Measurements from ENCODE around the gene DLEC1.

The DLEC1 gene

GRCh38 chr3:38039101-38039898 is at the start of gene DLEC1:
Gene DLEC1 (plus strand): TSS chr3:38039208. CDS start chr3:38039226, 18 bp downstream.
- Histone ChIP-seq H3K27me3 (ENCODE audit: control insufficient read depth in 1 of 2, insufficient read depth in 2 of 2, low read length in 2 of 2) (no peaks in the 10 kb centered on the region), H3K4me3 (ENCODE audit: low read depth in 1 of 2, low read length in 2 of 2) (peak within 1 kb of the TSS; percentile 18 to 63), H3K36me3 (ENCODE audit: insufficient read depth, low read length) (no peaks in the 10 kb centered on the region), H3K9me3 (ENCODE audit: low read length) (no peaks in the 10 kb centered on the region), H3K27ac (ENCODE audit: low read depth, low read length) (no peak within 1 kb of the TSS), H3K4me1 (ENCODE audit: insufficient read depth, low read length) (peaks cover 10% of the 10 kb centered on the region), H3K9ac (ENCODE audit: low read length) (no peak within 1 kb of the TSS)

GRCh38 chr3:37989821-37990480 is 49.1 kb upstream of the DLEC1 start:
- no peaks in the 10 kb centered on the region for H3K27me3 ChIP-seq (ENCODE audit: control insufficient read depth in 1 of 2, insufficient read depth in 2 of 2, low read length in 2 of 2)
- H3K4me3 ChIP-seq (ENCODE audit: low read depth in 1 of 2, low read length in 2 of 2): no peak overlapping the region
- peaks cover 7% of the 10 kb centered on the region for H3K4me1 ChIP-seq (ENCODE audit: insufficient read depth, low read length)

GRCh38 chr3:37990527-37990926 is 48.5 kb upstream of the DLEC1 start, which contains the start of gene VILL:
Gene VILL (plus strand): TSS chr3:37990786. CDS start chr3:37993673, 2,887 bp downstream.
- H3K9ac ChIP-seq (ENCODE audit: low read length): no peak within 1 kb of the TSS
- H3K4me3 ChIP-seq (ENCODE audit: low read depth in 1 of 2, low read length in 2 of 2): no peak within 1 kb of the TSS
- peaks cover 7% of the 10 kb centered on the region for H3K4me1 ChIP-seq (ENCODE audit: insufficient read depth, low read length)
- H3K36me3 ChIP-seq (ENCODE audit: insufficient read depth, low read length): no peaks in the 10 kb centered on the region
- no peaks in the 10 kb centered on the region for H3K9me3 ChIP-seq (ENCODE audit: low read length)
- H3K27me3 ChIP-seq (ENCODE audit: control insufficient read depth in 1 of 2, insufficient read depth in 2 of 2, low read length in 2 of 2): no peaks in the 10 kb centered on the region
- no peak within 1 kb of the TSS for H3K27ac ChIP-seq (ENCODE audit: low read depth, low read length)

More at GRCh38 chr3:37989821-37990480, 49.1 kb upstream of the DLEC1 start:
- Histone ChIP-seq H3K9ac (ENCODE audit: low read length) (no peak overlapping the region), H3K27ac (ENCODE audit: low read depth, low read length) (no peak overlapping the region), H3K9me3 (ENCODE audit: low read length) (no peaks in the 10 kb centered on the region), H3K36me3 (ENCODE audit: insufficient read depth, low read length) (peaks cover 3% of the 10 kb centered on the region)

- H3K27ac ChIP-seq (ENCODE audit: low read depth, low read length): no peak overlapping the region
- H3K27me3 ChIP-seq (ENCODE audit: control insufficient read depth in 1 of 2, insufficient read depth in 2 of 2, low read length in 2 of 2): no peaks in the 10 kb centered on the region
- no peak overlapping the region for H3K4me3 ChIP-seq (ENCODE audit: low read depth in 1 of 2, low read length in 2 of 2)
- peaks cover 7% of the 10 kb centered on the region for H3K4me1 ChIP-seq (ENCODE audit: insufficient read depth, low read length)
- no peak overlapping the region for H3K9ac ChIP-seq (ENCODE audit: low read length)
- no peaks in the 10 kb centered on the region for H3K36me3 ChIP-seq (ENCODE audit: insufficient read depth, low read length)
- H3K9me3 ChIP-seq (ENCODE audit: low read length): no peaks in the 10 kb centered on the region
Measured at GRCh38 chr3:37991109-37991508, 47.9 kb upstream of the DLEC1 start.

GRCh38 chr3:37991823-37992222 is 47.2 kb upstream of the DLEC1 start:
- Histone ChIP-seq H3K9me3 (ENCODE audit: low read length) (no peaks in the 10 kb centered on the region), H3K27ac (ENCODE audit: low read depth, low read length) (no peak overlapping the region), H3K27me3 (ENCODE audit: control insufficient read depth in 1 of 2, insufficient read depth in 2 of 2, low read length in 2 of 2) (no peaks in the 10 kb centered on the region), H3K4me1 (ENCODE audit: insufficient read depth, low read length) (peaks cover 7% of the 10 kb centered on the region), H3K36me3 (ENCODE audit: insufficient read depth, low read length) (no peaks in the 10 kb centered on the region), H3K4me3 (ENCODE audit: low read depth in 1 of 2, low read length in 2 of 2) (no peak overlapping the region), H3K9ac (ENCODE audit: low read length) (no peak overlapping the region)

GRCh38 chr3:37992271-37993066 is 46.5 kb upstream of the DLEC1 start:
- Histone ChIP-seq H3K4me3 (ENCODE audit: low read depth in 1 of 2, low read length in 2 of 2) (no peak overlapping the region), H3K4me1 (ENCODE audit: insufficient read depth, low read length) (peaks cover 7% of the 10 kb centered on the region), H3K27me3 (ENCODE audit: control insufficient read depth in 1 of 2, insufficient read depth in 2 of 2, low read length in 2 of 2) (no peaks in the 10 kb centered on the region), H3K27ac (ENCODE audit: low read depth, low read length) (no peak overlapping the region), H3K9me3 (ENCODE audit: low read length) (no peaks in the 10 kb centered on the region), H3K36me3 (ENCODE audit: insufficient read depth, low read length) (no peaks in the 10 kb centered on the region), H3K9ac (ENCODE audit: low read length) (no peak overlapping the region)

- Histone ChIP-seq H3K27ac (ENCODE audit: low read depth, low read length) (no peak overlapping the region), H3K9me3 (ENCODE audit: low read length) (no peaks in the 10 kb centered on the region), H3K4me1 (ENCODE audit: insufficient read depth, low read length) (peaks cover 10% of the 10 kb centered on the region), H3K36me3 (ENCODE audit: insufficient read depth, low read length) (no peaks in the 10 kb centered on the region), H3K9ac (ENCODE audit: low read length) (no peak overlapping the region), H3K4me3 (ENCODE audit: low read depth in 1 of 2, low read length in 2 of 2) (peak overlapping the region in 1 of 2 donors; percentile 85), H3K27me3 (ENCODE audit: control insufficient read depth in 1 of 2, insufficient read depth in 2 of 2, low read length in 2 of 2) (no peaks in the 10 kb centered on the region)
Measured at GRCh38 chr3:37993067-37993455, 45.9 kb upstream of the DLEC1 start.

- Histone ChIP-seq H3K27me3 (ENCODE audit: control insufficient read depth in 1 of 2, insufficient read depth in 2 of 2, low read length in 2 of 2) (no peaks in the 10 kb centered on the region), H3K9me3 (ENCODE audit: low read length) (no peaks in the 10 kb centered on the region), H3K36me3 (ENCODE audit: insufficient read depth, low read length) (no peaks in the 10 kb centered on the region), H3K4me3 (ENCODE audit: low read depth in 1 of 2, low read length in 2 of 2) (peak overlapping the region; percentile 62 to 85), H3K27ac (ENCODE audit: low read depth, low read length) (peak overlapping the region; percentile 79), H3K9ac (ENCODE audit: low read length) (peak overlapping the region; percentile 40), H3K4me1 (ENCODE audit: insufficient read depth, low read length) (peaks cover 14% of the 10 kb centered on the region)
Measured at GRCh38 chr3:37993460-37993819, 45.6 kb upstream of the DLEC1 start.

GRCh38 chr3:37993820-37994638 is 45.0 kb upstream of the DLEC1 start:
- H3K27ac ChIP-seq (ENCODE audit: low read depth, low read length): peak overlapping the region; percentile 79
- no peaks in the 10 kb centered on the region for H3K36me3 ChIP-seq (ENCODE audit: insufficient read depth, low read length)
- H3K4me1 ChIP-seq (ENCODE audit: insufficient read depth, low read length): peaks cover 16% of the 10 kb centered on the region
- H3K9me3 ChIP-seq (ENCODE audit: low read length): no peaks in the 10 kb centered on the region
- peak overlapping the region; percentile 40 for H3K9ac ChIP-seq (ENCODE audit: low read length)
- no peaks in the 10 kb centered on the region for H3K27me3 ChIP-seq (ENCODE audit: control insufficient read depth in 1 of 2, insufficient read depth in 2 of 2, low read length in 2 of 2)
- peak overlapping the region; percentile 62 to 85 for H3K4me3 ChIP-seq (ENCODE audit: low read depth in 1 of 2, low read length in 2 of 2)

GRCh38 chr3:37994639-37994972 is 44.4 kb upstream of the DLEC1 start:
- H3K4me3 ChIP-seq (ENCODE audit: low read depth in 1 of 2, low read length in 2 of 2): peak overlapping the region; percentile 62 to 85
- H3K9me3 ChIP-seq (ENCODE audit: low read length): no peaks in the 10 kb centered on the region
- no peak overlapping the region for H3K9ac ChIP-seq (ENCODE audit: low read length)
- no peaks in the 10 kb centered on the region for H3K27me3 ChIP-seq (ENCODE audit: control insufficient read depth in 1 of 2, insufficient read depth in 2 of 2, low read length in 2 of 2)
- H3K36me3 ChIP-seq (ENCODE audit: insufficient read depth, low read length): no peaks in the 10 kb centered on the region
- H3K27ac ChIP-seq (ENCODE audit: low read depth, low read length): peak overlapping the region; percentile 79
- peaks cover 16% of the 10 kb centered on the region for H3K4me1 ChIP-seq (ENCODE audit: insufficient read depth, low read length)
